HepG2 (cell line): ENCODE results near the gene PSKH1. TPM values are rescaled to one million over a fixed set of nuclear protein-coding genes. Genes with fewer than 3 reads are reported as not detected.

ENCODE experiments used
- CAMTA2 ChIP-seq: sonication (generic); formaldehyde crosslinking; IDR thresholded peaks from 2 replicates; pipeline ENCODE4 v1.4.0; 2020; ENCODE audit warnings: mild to moderate bottlenecking, missing genetic modification reagents, borderline replicate concordance
- CEBPB ChIP-seq: IDR thresholded peaks from 2 replicates; pipeline ENCODE4 v1.6.1; 2011; ENCODE audit warnings: low read depth, low read length, improper control_type of control experiment, borderline replicate concordance
- ELF1 ChIP-seq: sonication (generic); formaldehyde crosslinking; IDR thresholded peaks from 2 replicates; pipeline ENCODE4 v1.4.0; 2020; ENCODE audit warnings: missing genetic modification reagents
- GATA4 ChIP-seq: sonication (generic); IDR thresholded peaks from 2 replicates; pipeline ENCODE4 v1.6.1; 2016; ENCODE audit warnings: antibody characterized with exemption, low read depth, borderline replicate concordance
- HMGA1 ChIP-seq: sonication (generic); formaldehyde crosslinking; conservative IDR thresholded peaks from 2 replicates; pipeline ENCODE4 v1.4.0; 2020; ENCODE audit warnings: missing genetic modification reagents
- IRF1 ChIP-seq: sonication (generic); formaldehyde crosslinking; IDR thresholded peaks from 2 replicates; pipeline ENCODE4 v1.4.0; 2020; ENCODE audit warnings: low read depth, mild to moderate bottlenecking, missing genetic modification reagents
- MED1 ChIP-seq: sonication (generic); formaldehyde crosslinking; IDR thresholded peaks from 2 replicates; pipeline ENCODE4 v1.4.0; 2020; ENCODE audit warnings: missing genetic modification reagents
- MIER3 ChIP-seq: IDR thresholded peaks from 2 replicates; pipeline ENCODE4 v1.6.1; 2016; ENCODE audit warnings: missing compliant biosample characterization, borderline replicate concordance
- MTF2 ChIP-seq: sonication (generic); formaldehyde crosslinking; IDR thresholded peaks from 2 replicates; pipeline ENCODE4 v1.5.0; 2020; ENCODE audit warnings: missing genetic modification reagents, borderline replicate concordance
- MXD1 ChIP-seq: sonication (generic); formaldehyde crosslinking; IDR thresholded peaks from 2 replicates; pipeline ENCODE4 v1.4.0; 2020; ENCODE audit warnings: mild to moderate bottlenecking, missing genetic modification reagents
- MXD3 ChIP-seq: IDR thresholded peaks from 2 replicates; pipeline ENCODE4 v1.6.1; 2016; ENCODE audit warnings: mild to moderate bottlenecking, missing biosample characterization, missing genetic modification reagents
- NFYB ChIP-seq: sonication (generic); formaldehyde crosslinking; IDR thresholded peaks from 2 replicates; pipeline ENCODE4 v1.4.0; 2020; ENCODE audit warnings: missing genetic modification reagents
- PREB ChIP-seq: sonication (generic); formaldehyde crosslinking; IDR thresholded peaks from 2 replicates; pipeline ENCODE4 v1.4.0; 2020; ENCODE audit warnings: missing genetic modification reagents
- PRPF4 ChIP-seq: fragments of 200-400 bp; formaldehyde crosslinking; IDR thresholded peaks from 2 replicates; pipeline ENCODE4 v1.6.1; 2016; ENCODE audit warnings: low read length, low read depth; ENCODE audit not compliant: poor library complexity, severe bottlenecking
- RARG ChIP-seq: sonication (generic); formaldehyde crosslinking; IDR thresholded peaks from 2 replicates; pipeline ENCODE4 v1.4.0; 2020; ENCODE audit warnings: low read depth, mild to moderate bottlenecking, missing genetic modification reagents
- TIGD3 ChIP-seq: sonication (generic); formaldehyde crosslinking; IDR thresholded peaks from 2 replicates; pipeline ENCODE4 v1.5.1; 2020; ENCODE audit warnings: mild to moderate bottlenecking, missing genetic modification reagents, borderline replicate concordance
- ZBTB2 ChIP-seq: sonication (generic); formaldehyde crosslinking; IDR thresholded peaks from 2 replicates; pipeline ENCODE4 v1.8.0; 2022; ENCODE audit warnings: low read depth, missing genetic modification reagents
- ZMYM3 ChIP-seq: sonication (generic); formaldehyde crosslinking; IDR thresholded peaks from 2 replicates; pipeline ENCODE4 v1.5.1; 2020; ENCODE audit warnings: mild to moderate bottlenecking, missing genetic modification reagents
- ZNF160 ChIP-seq: sonication (generic); formaldehyde crosslinking; IDR thresholded peaks from 2 replicates; pipeline ENCODE4 v1.8.0; 2022; ENCODE audit warnings: mild to moderate bottlenecking, inconsistent platforms, missing genetic modification reagents
- ZNF263 ChIP-seq: sonication (generic); formaldehyde crosslinking; IDR thresholded peaks from 2 replicates; pipeline ENCODE4 v1.4.0; 2020; ENCODE audit warnings: missing genetic modification reagents
- ZNF547 ChIP-seq: sonication (generic); formaldehyde crosslinking; IDR thresholded peaks from 2 replicates; pipeline ENCODE4 v1.5.1; 2020; ENCODE audit warnings: mild to moderate bottlenecking, missing genetic modification reagents
- ZNF607 ChIP-seq: sonication (generic); formaldehyde crosslinking; IDR thresholded peaks from 2 replicates; pipeline ENCODE4 v1.5.1; 2020; ENCODE audit warnings: missing genetic modification reagents, mild to moderate bottlenecking, borderline replicate concordance
- ZNF740 ChIP-seq: sonication (generic); formaldehyde crosslinking; IDR thresholded peaks from 2 replicates; pipeline ENCODE4 v1.4.0; 2020; ENCODE audit warnings: missing genetic modification reagents
- polyA plus RNA-seq, 8 experiments: library from polyadenylated mRNA; depleted of rRNA in 3 of 8; stranded (reverse) in 7 of 8; unstranded in 1 of 8; fragments of >200 nt; fragmentation: Illumina TruSeq in 4 of 8; extraction: Trizol in 4 of 8; gene quantifications; 2 replicates each; pipeline versions ENCODE4 v1.2.1 to v1.2.3, GENCODE V29; 2011 to 2016; ENCODE audit warnings: low read depth in 4 of 8, missing spikeins in 1 of 8, mixed read lengths in 1 of 8; ENCODE audit not compliant: insufficient read depth in 1 of 8
- total RNA-seq, 5 experiments: library from RNA; depleted of rRNA; stranded (reverse); fragments of >200 nt; fragmentation: Illumina TruSeq; extraction: Trizol; gene quantifications; 2 replicates each; pipeline ENCODE4 v1.2.3, GENCODE V29; 2016; ENCODE audit warnings: low read depth in 1 of 5

Gene PSKH1
- total and polyA plus RNA-seq, 2 of the 13 experiments (the other 11 are each of a cell fraction or from before 2014, with no cell fraction given): 8.4 to 19.1 TPM

GRCh38 chr16:67872631-67873434 is 20.2 kb upstream of the PSKH1 start, which contains the start of gene EDC4 (continued):
- TF ChIP-seq ZBTB2 (CRISPR knock-in tag) (peak; percentile 86), PREB (CRISPR knock-in tag) (peak; percentile 71; the same call in 1 of the 2 replicates), CAMTA2 (no peak), MED1 (CRISPR knock-in tag) (peak; percentile 78; the same call in 1 of the 2 replicates), MXD3 (CRISPR knock-in tag) (peak; percentile 91; the same call in 1 of the 2 replicates), GATA4 (peak; percentile 45; the same call in 1 of the 2 replicates), ELF1 (peak; percentile 92), NFYB (CRISPR knock-in tag) (no peak), MXD1 (CRISPR knock-in tag) (peak; percentile 48; the same call in 1 of the 2 replicates), MTF2 (CRISPR knock-in tag) (no peak; the same call in 1 of the 2 replicates), CEBPB (no peak), RARG (CRISPR knock-in tag) (peak; percentile 84; the same call in 1 of the 2 replicates), ZMYM3 (CRISPR knock-in tag) (peak; percentile 59; the same call in 1 of the 2 replicates), ZNF547 (CRISPR knock-in tag) (peak; percentile 81), ZNF607 (CRISPR knock-in tag) (peak; percentile 96), TIGD3 (CRISPR knock-in tag) (no peak), ZNF160 (CRISPR knock-in tag) (peak; percentile 86), MIER3 (peak; percentile 94), ZNF263 (CRISPR knock-in tag) (peak; percentile 48; the same call in 1 of the 2 replicates), PRPF4 (no peak), HMGA1 (CRISPR knock-in tag) (no peak), ZNF740 (CRISPR knock-in tag) (0 out of 2 replicates have a peak, but pooled peaks have one; percentile 42), IRF1 (CRISPR knock-in tag) (no peak)
